GM12865 (cell line): ENCODE data around the gene NFATC4.

ENCODE experiments used
- DNase-seq: peaks from one replicate; pipeline ENCODE4 v3.0.0; 2010; ENCODE audit warnings: low read depth
- H3K4me3 ChIP-seq: 2 replicates; pipeline ENCODE4 v1.5.1; 2011; ENCODE audit warnings: mild to moderate bottlenecking, low read depth, low read length, control low read depth
- CTCF ChIP-seq: IDR thresholded peaks from 2 replicates; pipeline ENCODE4 v1.5.1; 2011; ENCODE audit warnings: low read length, control low read depth, low read depth, inconsistent platforms; ENCODE audit not compliant: insufficient read depth; ENCODE audit errors: missing control alignments

Gene NFATC4

GRCh38 chr14:24395609-24396582, 27.9 kb downstream of the NFATC4 start:
- DNase-seq = no peak
- TF ChIP-seq CTCF = no peak
- H3K4me3 ChIP-seq = no peak overlapping the region

GRCh38 chr14:24397639-24398292, 29.8 kb downstream of the NFATC4 start:
- TF ChIP-seq CTCF = no peak
- no peak for DNase-seq
- no peak overlapping the region for H3K4me3 ChIP-seq

- DNase-seq = no peak
- no peak overlapping the region for H3K4me3 ChIP-seq
- TF ChIP-seq CTCF = no peak
Measured at GRCh38 chr14:24398293-24398652, 30.3 kb downstream of the NFATC4 start.

- DNase-seq = no peak
- H3K4me3 ChIP-seq = no peak within 1 kb of the TSS
- TF ChIP-seq CTCF = no peak
Measured at GRCh38 chr14:24398653-24399446, 30.9 kb downstream of the NFATC4 start, which contains the start of gene NYNRIN. Gene NYNRIN, plus strand, starts transcription at chr14:24399003. Its CDS starts 244 bp downstream, at chr14:24399247.

DNA sequence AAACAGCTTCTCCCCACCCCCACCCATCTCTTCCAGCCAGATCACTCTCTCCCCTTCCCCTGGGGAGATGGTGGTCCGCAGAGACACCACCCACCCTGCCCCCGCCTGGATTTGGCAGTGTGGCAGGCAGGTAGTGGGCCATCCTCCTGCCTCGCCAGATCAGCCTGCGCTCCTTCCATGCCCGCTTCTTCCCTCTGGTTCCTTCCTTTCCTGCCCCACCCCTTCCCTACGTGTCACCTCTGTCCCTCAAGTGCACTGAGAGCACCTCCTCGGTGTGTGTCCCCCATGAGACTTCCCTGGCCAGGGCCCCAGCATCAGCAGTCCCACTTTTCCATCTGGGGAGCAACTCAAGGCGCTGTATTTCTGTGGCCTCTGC, 31.5 kb downstream of the NFATC4 start:
- DNase-seq = no peak
- TF ChIP-seq CTCF = no peak
- H3K4me3 ChIP-seq = no peak overlapping the region

GRCh38 chr14:24399999-24400718, 32.2 kb downstream of the NFATC4 start:
- no peak for TF ChIP-seq CTCF
- no peak overlapping the region for H3K4me3 ChIP-seq
- no peak for DNase-seq
